ENCODE measurements around the gene GALNT10. TPM values are rescaled to one million over a fixed set of nuclear protein-coding genes. Genes with fewer than 3 reads are reported as not detected.
A peak's percentile ranks its signal among the peaks of the same experiment; 100 is the strongest.

GALNT10 gene
- total RNA-seq, 4 donors from 2014 or later, result 5.7 to 25.2 (median 9.7) TPM

GRCh38 chr5:154302161-154302560 lies 111.6 kb downstream of the GALNT10 start:
- no peak overlapping the region for H3K4me3 ChIP-seq (ENCODE audit: low read depth, poor library complexity, severe bottlenecking)
- intact Hi-C loops (cut with DNase I; ENCODE audit: low total_unique reads), result no loop called here
- no peak for DNase-seq (ENCODE audit: low spot score in 2 of 2)
- no peak for TF ChIP-seq POLR2A (IDR thresholded peaks at IDR 0.05)
- TF ChIP-seq, protein P1, sequence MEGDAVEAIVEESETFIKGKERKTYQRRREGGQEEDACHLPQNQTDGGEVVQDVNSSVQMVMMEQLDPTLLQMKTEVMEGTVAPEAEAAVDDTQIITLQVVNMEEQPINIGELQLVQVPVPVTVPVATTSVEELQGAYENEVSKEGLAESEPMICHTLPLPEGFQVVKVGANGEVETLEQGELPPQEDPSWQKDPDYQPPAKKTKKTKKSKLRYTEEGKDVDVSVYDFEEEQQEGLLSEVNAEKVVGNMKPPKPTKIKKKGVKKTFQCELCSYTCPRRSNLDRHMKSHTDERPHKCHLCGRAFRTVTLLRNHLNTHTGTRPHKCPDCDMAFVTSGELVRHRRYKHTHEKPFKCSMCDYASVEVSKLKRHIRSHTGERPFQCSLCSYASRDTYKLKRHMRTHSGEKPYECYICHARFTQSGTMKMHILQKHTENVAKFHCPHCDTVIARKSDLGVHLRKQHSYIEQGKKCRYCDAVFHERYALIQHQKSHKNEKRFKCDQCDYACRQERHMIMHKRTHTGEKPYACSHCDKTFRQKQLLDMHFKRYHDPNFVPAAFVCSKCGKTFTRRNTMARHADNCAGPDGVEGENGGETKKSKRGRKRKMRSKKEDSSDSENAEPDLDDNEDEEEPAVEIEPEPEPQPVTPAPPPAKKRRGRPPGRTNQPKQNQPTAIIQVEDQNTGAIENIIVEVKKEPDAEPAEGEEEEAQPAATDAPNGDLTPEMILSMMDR (IDR thresholded peaks at IDR 0.05), result no peak
- 74 to 78% methylated on average over 5 of the region's 5 CpGs for WGBS, 2 donors

DNA sequence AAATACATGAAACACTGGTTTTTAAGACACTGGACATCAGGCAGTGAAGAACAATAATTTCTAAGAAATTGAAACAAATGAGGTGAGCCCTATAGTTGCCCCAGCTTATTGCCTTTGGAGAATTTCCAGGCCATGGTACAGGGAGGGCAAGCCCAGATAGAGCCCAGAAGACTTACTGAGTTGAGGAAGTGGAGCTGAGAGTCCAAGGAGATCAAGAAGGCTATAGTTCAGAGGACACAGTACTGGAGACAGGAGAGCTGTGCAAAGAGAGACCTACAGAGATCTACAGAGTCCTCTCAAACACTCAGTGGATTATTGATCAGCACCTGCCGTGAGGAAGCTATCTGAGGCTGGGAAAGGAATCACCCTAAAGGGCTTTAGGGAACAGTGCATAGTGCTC lies 112.6 kb downstream of the GALNT10 start:
- no peak for DNase-seq (ENCODE audit: low spot score in 2 of 2)
- WGBS, 2 donors, result 94 to 100% methylated on average over 1 of the region's 1 CpG
- intact Hi-C loops (cut with DNase I; ENCODE audit: low total_unique reads), result no loop called here
- no peak overlapping the region for H3K4me3 ChIP-seq (ENCODE audit: low read depth, poor library complexity, severe bottlenecking)
- no peak for TF ChIP-seq POLR2A (IDR thresholded peaks at IDR 0.05)
- TF ChIP-seq, protein P1 (IDR thresholded peaks at IDR 0.05), result no peak

GRCh38 chr5:154308443-154309370 lies 118.2 kb downstream of the GALNT10 start:
- no peak for DNase-seq (ENCODE audit: low spot score in 2 of 2)
- intact Hi-C loops (cut with DNase I; ENCODE audit: low total_unique reads), result no loop called here
- 65 to 70% methylated on average over 7 of the region's 7 CpGs for WGBS, 2 donors
- no peak for TF ChIP-seq POLR2A (IDR thresholded peaks at IDR 0.05)
- TF ChIP-seq, protein P1 (IDR thresholded peaks at IDR 0.05), result no peak
- no peak overlapping the region for H3K4me3 ChIP-seq (ENCODE audit: low read depth, poor library complexity, severe bottlenecking)

- intact Hi-C loops (cut with DNase I; ENCODE audit: low total_unique reads), result no loop called here
- peak in 1 of 2 donors; percentile 42 for DNase-seq (ENCODE audit: low spot score in 2 of 2)
- H3K4me3 ChIP-seq (ENCODE audit: low read depth, poor library complexity, severe bottlenecking), result no peak overlapping the region
- TF ChIP-seq POLR2A (IDR thresholded peaks at IDR 0.05), result no peak
- TF ChIP-seq, protein P1 (IDR thresholded peaks at IDR 0.05), result no peak
- WGBS, 2 donors, result 86 to 93% methylated on average over 1 of the region's 1 CpG
Measured at GRCh38 chr5:154309371-154309745, 118.8 kb downstream of the GALNT10 start.

DNA sequence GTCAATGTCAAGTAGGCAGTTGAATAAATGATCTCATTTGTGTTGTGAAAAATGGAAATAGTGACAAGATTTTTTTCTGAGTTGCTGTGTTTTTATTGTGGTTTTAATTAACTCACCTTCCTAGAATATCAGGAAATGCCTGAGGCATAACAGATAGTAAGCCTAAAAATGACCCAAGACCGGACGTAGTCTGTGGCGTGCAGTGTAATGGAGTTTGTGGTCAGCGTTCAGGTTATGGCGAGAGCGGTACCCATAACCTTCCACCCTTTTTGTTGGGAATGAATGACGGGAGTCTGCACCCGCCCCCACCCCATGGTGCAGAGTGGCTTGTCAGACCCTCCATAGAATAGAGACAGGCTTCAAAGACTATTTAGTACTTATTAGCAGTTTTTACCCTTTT lies 119.3 kb downstream of the GALNT10 start:
- H3K4me3 ChIP-seq (ENCODE audit: low read depth, poor library complexity, severe bottlenecking), result no peak overlapping the region
- intact Hi-C loops (cut with DNase I; ENCODE audit: low total_unique reads), result no loop called here
- TF ChIP-seq, protein P1 (IDR thresholded peaks at IDR 0.05), result no peak
- no peak for TF ChIP-seq POLR2A (IDR thresholded peaks at IDR 0.05)
- peak in 1 of 2 donors; percentile 34 for DNase-seq (ENCODE audit: low spot score in 2 of 2)
- WGBS, 2 donors, result 79 to 92% methylated on average over 8 of the region's 8 CpGs

Measured in lower leg skin (tissue), 4 donors.